ENCODE measurements around the gene SPSB4.

SPSB4 gene

GRCh38 chr3:141167681-141168080 is 116.5 kb downstream of the SPSB4 start:
- DNase-seq = no peak

DNA sequence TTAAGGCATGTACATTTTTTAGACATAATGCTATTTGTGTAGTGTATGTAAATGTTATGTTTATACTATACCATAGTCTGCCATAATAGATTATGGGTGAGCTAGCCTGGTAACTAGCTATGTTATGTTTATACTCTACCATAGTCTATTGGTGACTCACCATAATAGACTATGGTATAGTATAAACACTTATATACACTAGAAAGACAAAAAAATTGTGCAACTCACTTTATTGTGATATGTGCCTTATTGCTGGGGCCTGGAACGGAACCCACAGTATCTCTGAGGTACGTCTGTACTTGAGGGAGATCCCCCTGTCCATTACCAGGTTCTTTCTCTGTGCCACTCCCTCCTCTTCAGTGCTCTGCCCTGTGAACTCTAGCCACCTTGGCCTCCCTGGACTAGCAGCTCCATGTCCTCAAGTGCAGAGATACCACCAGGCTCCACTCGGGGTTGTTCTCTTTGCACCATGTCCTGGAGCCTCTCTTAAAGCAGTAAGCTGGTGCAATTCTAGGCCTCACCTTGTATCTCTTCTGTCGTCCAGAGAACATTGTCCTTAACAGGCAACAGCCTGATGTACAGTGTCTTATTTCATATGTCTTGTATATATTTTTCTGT is 119.6 kb downstream of the SPSB4 start:
- no peak for DNase-seq

- no peak for DNase-seq
Measured at GRCh38 chr3:141174674-141175073, 123.5 kb downstream of the SPSB4 start.

GRCh38 chr3:141176775-141177174 is 125.6 kb downstream of the SPSB4 start:
- no peak for DNase-seq

GRCh38 chr3:141178026-141178425 is 126.9 kb downstream of the SPSB4 start:
- no peak for DNase-seq

GRCh38 chr3:141178551-141178950 is 127.4 kb downstream of the SPSB4 start:
- DNase-seq = no peak

GRCh38 chr3:141179983-141180382 is 128.8 kb downstream of the SPSB4 start:
- no peak for DNase-seq

GRCh38 chr3:141181196-141181595 is 130.0 kb downstream of the SPSB4 start:
- no peak for DNase-seq

DNA sequence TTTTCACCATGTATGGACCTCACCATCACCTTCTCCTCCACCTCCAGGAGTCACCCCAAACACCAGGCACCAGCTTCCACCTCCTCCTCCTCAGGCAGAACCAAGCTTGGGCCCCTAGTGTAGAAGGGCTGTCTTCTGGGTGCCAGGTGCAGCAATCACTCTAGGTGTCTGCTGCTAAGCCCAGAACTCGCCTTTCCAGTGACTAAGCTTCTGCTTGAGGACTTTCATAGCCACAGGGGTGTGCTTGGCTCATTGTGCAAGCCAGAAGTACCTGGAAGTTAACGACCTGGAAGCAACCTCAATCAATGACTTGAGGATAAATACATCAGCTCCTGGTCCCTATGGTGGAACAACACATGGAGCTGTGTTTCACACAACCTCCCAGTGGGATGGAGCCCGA is 130.7 kb downstream of the SPSB4 start:
- DNase-seq = no peak

- DNase-seq = no peak
Measured at GRCh38 chr3:141183606-141184005, 132.5 kb downstream of the SPSB4 start.

- DNase-seq = no peak
Measured at GRCh38 chr3:141184430-141184829, 133.3 kb downstream of the SPSB4 start.

- no peak for DNase-seq
Measured at GRCh38 chr3:141191097-141191749, 140.1 kb downstream of the SPSB4 start.

GRCh38 chr3:141192345-141192744 is 141.2 kb downstream of the SPSB4 start:
- peak; percentile 98 to 100 for DNase-seq

GRCh38 chr3:141193066-141193830 is 142.1 kb downstream of the SPSB4 start:
- DNase-seq = no peak

Data from stimulated activated CD4-positive, alpha-beta T cell treated with anti-CD3 and anti-CD28 coated beads, Interleukin-2, amount 100 ng/mL, for 48 hours (primary cell).